Muscle layer of duodenum (tissue), 2 donors: Measurements from ENCODE around the gene DRG1.
"Not testable (repeated sequence)": the region's sequence is repeated elsewhere in the genome, so short reads cannot be mapped to it uniquely, and the experiment has no call there.

Experiments
- H3K27ac ChIP-seq: one replicate; pipeline ENCODE4 v1.7.0; 2013; ENCODE audit warnings: mild to moderate bottlenecking, low read length
- H3K27me3 ChIP-seq: one replicate; pipeline ENCODE4 v1.7.0; 2013; ENCODE audit warnings: low read depth, mild to moderate bottlenecking, control low read depth, low read length
- H3K36me3 ChIP-seq, 2 donors: one replicate each; pipeline ENCODE4 v1.7.0; 2013; ENCODE audit warnings: low read length in 2 of 2, control low read depth in 1 of 2, mild to moderate bottlenecking in 1 of 2; ENCODE audit not compliant: insufficient read depth in 2 of 2, control insufficient read depth in 1 of 2
- H3K4me1 ChIP-seq, 2 donors: one replicate each; pipeline ENCODE4 v1.7.0; 2013; ENCODE audit warnings: low read length in 2 of 2, mild to moderate bottlenecking in 2 of 2, control low read depth in 1 of 2, moderate library complexity in 1 of 2; ENCODE audit not compliant: insufficient read depth in 2 of 2, control insufficient read depth in 1 of 2
- H3K4me3 ChIP-seq, 2 donors: one replicate each; pipeline ENCODE4 v1.7.0; 2013; ENCODE audit warnings: low read length in 2 of 2, low read depth in 1 of 2, mild to moderate bottlenecking in 1 of 2
- H3K9me3 ChIP-seq, 2 donors: one replicate each; pipeline ENCODE4 v1.7.0; 2013; ENCODE audit warnings: low read length in 2 of 2, control low read depth in 1 of 2, mild to moderate bottlenecking in 1 of 2; ENCODE audit not compliant: control insufficient read depth in 1 of 2
- donor health status: healthy.

The DRG1 gene

GRCh38 chr22:31399211-31400022 lies at the start of gene DRG1:
TSS of gene DRG1 (plus strand) at chr22:31399604. CDS start at chr22:31399684, 80 bp downstream.
- no peaks in the 10 kb centered on the region for H3K27me3 ChIP-seq

GRCh38 chr22:31349960-31350359 lies 49.4 kb upstream of the DRG1 start:
- no peaks in the 10 kb centered on the region for H3K27me3 ChIP-seq
- H3K27ac ChIP-seq: no peak overlapping the region
- peaks cover 0 to 10% of the 10 kb centered on the region in 2 donors for H3K4me1 ChIP-seq
- no peaks in the 10 kb centered on the region for H3K36me3 ChIP-seq
- H3K4me3 ChIP-seq: no peak overlapping the region
- H3K9me3 ChIP-seq: no peaks in the 10 kb centered on the region

More at GRCh38 chr22:31399211-31400022, at the start of gene DRG1:
- H3K9me3 ChIP-seq: no peaks in the 10 kb centered on the region
- peak within 1 kb of the TSS; percentile 88 for H3K27ac ChIP-seq
- peak within 1 kb of the TSS; percentile 96 for H3K4me3 ChIP-seq
- peaks cover 6 to 15% of the 10 kb centered on the region in 2 donors for H3K36me3 ChIP-seq
- H3K4me1 ChIP-seq: peaks cover 4 to 16% of the 10 kb centered on the region in 2 donors

GRCh38 chr22:31350410-31350863 lies 49.0 kb upstream of the DRG1 start:
- Histone ChIP-seq H3K4me3 (no peak overlapping the region), H3K9me3 (no peaks in the 10 kb centered on the region), H3K27me3 (no peaks in the 10 kb centered on the region), H3K4me1 (peaks cover 0 to 5% of the 10 kb centered on the region in 2 donors), H3K36me3 (no peaks in the 10 kb centered on the region), H3K27ac (no peak overlapping the region)

- no peak overlapping the region for H3K4me3 ChIP-seq
- no peaks in the 10 kb centered on the region for H3K4me1 ChIP-seq
- no peak overlapping the region for H3K27ac ChIP-seq
- H3K27me3 ChIP-seq: no peaks in the 10 kb centered on the region
- H3K36me3 ChIP-seq: no peaks in the 10 kb centered on the region
- no peaks in the 10 kb centered on the region for H3K9me3 ChIP-seq
Observed at GRCh38 chr22:31354515-31354914, 44.9 kb upstream of the DRG1 start.

GRCh38 chr22:31360029-31360428 lies 39.4 kb upstream of the DRG1 start:
- H3K27me3 ChIP-seq: no peaks in the 10 kb centered on the region
- no peak overlapping the region for H3K27ac ChIP-seq
- no peaks in the 10 kb centered on the region for H3K36me3 ChIP-seq
- H3K4me1 ChIP-seq: no peaks in the 10 kb centered on the region
- no peak overlapping the region for H3K4me3 ChIP-seq
- H3K9me3 ChIP-seq: no peaks in the 10 kb centered on the region

- Histone ChIP-seq H3K4me1 (no peaks in the 10 kb centered on the region), H3K27ac (no peak overlapping the region), H3K4me3 (no peak overlapping the region), H3K27me3 (no peaks in the 10 kb centered on the region), H3K9me3 (no peaks in the 10 kb centered on the region), H3K36me3 (no peaks in the 10 kb centered on the region)
Observed at GRCh38 chr22:31361743-31362142, 37.7 kb upstream of the DRG1 start.

GRCh38 chr22:31363885-31364465 lies 35.4 kb upstream of the DRG1 start:
- no peaks in the 10 kb centered on the region for H3K27me3 ChIP-seq
- no peak overlapping the region for H3K27ac ChIP-seq
- no peaks in the 10 kb centered on the region for H3K36me3 ChIP-seq
- no peaks in the 10 kb centered on the region for H3K9me3 ChIP-seq
- no peak overlapping the region for H3K4me3 ChIP-seq
- no peaks in the 10 kb centered on the region for H3K4me1 ChIP-seq

- Histone ChIP-seq H3K36me3 (no peaks in the 10 kb centered on the region), H3K4me3 (no peak overlapping the region), H3K27me3 (no peaks in the 10 kb centered on the region), H3K27ac (no peak overlapping the region), H3K4me1 (no peaks in the 10 kb centered on the region), H3K9me3 (no peaks in the 10 kb centered on the region)
Observed at GRCh38 chr22:31367426-31367825, 32.0 kb upstream of the DRG1 start.

- Histone ChIP-seq H3K4me3 (no peak overlapping the region), H3K36me3 (no peaks in the 10 kb centered on the region), H3K4me1 (no peaks in the 10 kb centered on the region), H3K27me3 (no peaks in the 10 kb centered on the region), H3K27ac (no peak overlapping the region), H3K9me3 (no peaks in the 10 kb centered on the region)
Observed at GRCh38 chr22:31377612-31378011, 21.8 kb upstream of the DRG1 start.

- Histone ChIP-seq H3K4me1 (no peaks in the 10 kb centered on the region), H3K27me3 (no peaks in the 10 kb centered on the region), H3K36me3 (no peaks in the 10 kb centered on the region), H3K9me3 (no peaks in the 10 kb centered on the region), H3K27ac (no peak overlapping the region), H3K4me3 (no peak overlapping the region)
Observed at GRCh38 chr22:31378123-31378522, 21.3 kb upstream of the DRG1 start.

GRCh38 chr22:31378651-31379050 lies 20.8 kb upstream of the DRG1 start:
- not testable (repeated sequence) for H3K9me3 ChIP-seq, H3K36me3 ChIP-seq, H3K4me3 ChIP-seq, H3K4me1 ChIP-seq, H3K27ac ChIP-seq, H3K27me3 ChIP-seq
